Peyer's patch (tissue), 4 donors: Measurements from ENCODE around the gene SYT13. TPM values are rescaled to one million over a fixed set of nuclear protein-coding genes. Genes with fewer than 3 reads are reported as not detected.

Experiments
- DNase-seq, 3 donors: peaks; one replicate each; pipeline ENCODE4 v3.0.0-alpha.2; 2017 to 2019
- H3K27ac ChIP-seq, 4 donors: fragments of 200-600 bp; sonication (generic); one replicate each; pipeline ENCODE4 v1.5.1; 2016 to 2019
- H3K27me3 ChIP-seq, 2 donors: fragments of 200-600 bp; sonication (generic); one replicate each; pipeline ENCODE4 v1.5.1; 2019
- H3K36me3 ChIP-seq, 3 donors: fragments of 200-600 bp; sonication (generic); one replicate each; pipeline ENCODE4 v1.5.1; 2016 to 2019
- H3K4me1 ChIP-seq, 4 donors: fragments of 200-600 bp; sonication (generic); one replicate each; pipeline ENCODE4 v1.5.1; 2016 to 2019
- H3K4me3 ChIP-seq, 4 donors: fragments of 200-600 bp; sonication (generic); 1 replicate in 3 of 4; 2 replicates in 1 of 4; pipeline ENCODE4 v1.5.1; 2016 to 2019; ENCODE audit warnings: mild to moderate bottlenecking in 1 of 4
- H3K9me3 ChIP-seq, 4 donors: fragments of 200-600 bp; sonication (generic); one replicate each; pipeline ENCODE4 v1.5.1; 2016 to 2019; ENCODE audit warnings: mild to moderate bottlenecking in 1 of 4
- CTCF ChIP-seq, 6 experiments: fragments of 450-650 bp in 4 of 6; fragments of 200-600 bp in 2 of 6; sonication (generic) in 1 of 6; IDR thresholded peaks; one replicate each; pipeline ENCODE4 v1.5.1; 2017 to 2019; ENCODE audit warnings: antibody characterized with exemption in 6 of 6, mild to moderate bottlenecking in 3 of 6, moderate library complexity in 1 of 6
- POLR2A ChIP-seq, 2 donors: fragments of 450-650 bp; IDR thresholded peaks; one replicate each; pipeline ENCODE4 v1.5.1; 2017; ENCODE audit warnings: antibody characterized with exemption in 2 of 2, mild to moderate bottlenecking in 2 of 2, moderate library complexity in 2 of 2
- total RNA-seq, 4 donors: library from RNA; depleted of rRNA; stranded (reverse); fragments of >200 nt; gene quantifications; one replicate each; pipeline ENCODE4 v1.1.0, GENCODE V29; 2016

Gene SYT13
- total RNA-seq, 4 donors from 2014 or later, result 15.4 to 41.3 (median 25.2) TPM

DNA sequence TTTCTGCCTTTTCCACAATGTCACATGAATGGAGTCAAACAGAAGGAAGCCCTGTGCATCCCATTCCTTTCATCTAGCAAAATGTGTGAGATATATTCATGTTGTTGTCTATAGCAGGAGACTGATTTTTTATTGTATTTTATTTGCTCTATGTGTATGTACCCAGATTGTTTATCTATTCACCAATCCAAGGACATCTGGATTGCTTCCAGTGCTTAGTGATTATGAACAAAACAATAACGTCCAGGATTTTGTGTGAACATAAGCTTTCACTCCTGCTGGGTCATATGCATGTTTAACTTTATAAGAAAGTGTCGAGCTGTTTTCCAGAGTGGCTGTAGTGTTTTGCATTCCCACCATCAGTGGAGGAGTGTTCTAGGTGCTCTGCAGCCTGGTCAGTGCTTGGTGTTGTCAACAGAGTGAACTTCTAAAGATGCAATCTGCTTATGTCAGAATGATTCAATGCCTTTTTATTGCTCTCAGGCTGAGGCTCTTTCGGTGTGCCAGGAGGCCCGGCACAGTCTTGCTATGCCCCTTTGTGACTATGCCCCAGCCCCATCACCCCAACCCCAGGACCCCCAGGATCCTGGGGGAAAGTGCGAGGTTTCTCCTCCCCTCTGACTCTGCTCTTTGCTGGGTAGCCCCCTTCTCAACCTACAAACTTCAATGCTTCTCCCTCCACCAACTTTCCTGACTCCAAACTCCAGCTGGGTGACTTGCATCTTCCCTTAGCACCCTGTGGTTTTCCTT lies 19.9 kb upstream of the SYT13 start:
- no peaks in the 10 kb centered on the region for H3K27me3 ChIP-seq
- no peak for DNase-seq
- no peaks in the 10 kb centered on the region for H3K9me3 ChIP-seq
- no peak for TF ChIP-seq CTCF (IDR thresholded peaks at IDR 0.05)
- TF ChIP-seq POLR2A (IDR thresholded peaks at IDR 0.05), result no peak
- peaks cover 0 to 12% (median 0%) of the 10 kb centered on the region in 4 donors for H3K4me1 ChIP-seq
- no peak overlapping the region for H3K27ac ChIP-seq
- no peak overlapping the region for H3K4me3 ChIP-seq
- no peaks in the 10 kb centered on the region for H3K36me3 ChIP-seq

DNA sequence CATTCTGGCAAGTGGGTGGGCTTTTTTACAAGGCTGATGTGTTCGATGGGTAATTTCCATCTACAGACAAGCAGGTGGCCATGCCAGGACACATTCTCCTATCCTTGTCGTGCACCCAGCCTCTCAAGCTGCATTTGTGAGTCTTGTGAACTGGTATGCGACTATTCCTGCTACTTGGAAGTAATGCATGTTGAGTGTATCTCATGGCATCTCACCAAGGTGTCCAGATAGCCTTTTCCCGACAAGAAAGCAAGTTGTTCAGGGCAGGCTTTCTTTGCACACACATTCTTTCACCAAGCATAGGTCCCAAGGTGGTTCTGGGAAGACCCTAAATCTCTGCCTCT lies 18.8 kb upstream of the SYT13 start:
- no peak overlapping the region for H3K27ac ChIP-seq
- TF ChIP-seq POLR2A (IDR thresholded peaks at IDR 0.05) (no peak), CTCF (IDR thresholded peaks at IDR 0.05) (no peak)
- peaks cover 0 to 12% (median 0%) of the 10 kb centered on the region in 4 donors for H3K4me1 ChIP-seq
- H3K4me3 ChIP-seq, result no peak overlapping the region
- H3K36me3 ChIP-seq, result no peaks in the 10 kb centered on the region
- H3K9me3 ChIP-seq, result no peaks in the 10 kb centered on the region
- DNase-seq, result no peak
- H3K27me3 ChIP-seq, result no peaks in the 10 kb centered on the region

DNA sequence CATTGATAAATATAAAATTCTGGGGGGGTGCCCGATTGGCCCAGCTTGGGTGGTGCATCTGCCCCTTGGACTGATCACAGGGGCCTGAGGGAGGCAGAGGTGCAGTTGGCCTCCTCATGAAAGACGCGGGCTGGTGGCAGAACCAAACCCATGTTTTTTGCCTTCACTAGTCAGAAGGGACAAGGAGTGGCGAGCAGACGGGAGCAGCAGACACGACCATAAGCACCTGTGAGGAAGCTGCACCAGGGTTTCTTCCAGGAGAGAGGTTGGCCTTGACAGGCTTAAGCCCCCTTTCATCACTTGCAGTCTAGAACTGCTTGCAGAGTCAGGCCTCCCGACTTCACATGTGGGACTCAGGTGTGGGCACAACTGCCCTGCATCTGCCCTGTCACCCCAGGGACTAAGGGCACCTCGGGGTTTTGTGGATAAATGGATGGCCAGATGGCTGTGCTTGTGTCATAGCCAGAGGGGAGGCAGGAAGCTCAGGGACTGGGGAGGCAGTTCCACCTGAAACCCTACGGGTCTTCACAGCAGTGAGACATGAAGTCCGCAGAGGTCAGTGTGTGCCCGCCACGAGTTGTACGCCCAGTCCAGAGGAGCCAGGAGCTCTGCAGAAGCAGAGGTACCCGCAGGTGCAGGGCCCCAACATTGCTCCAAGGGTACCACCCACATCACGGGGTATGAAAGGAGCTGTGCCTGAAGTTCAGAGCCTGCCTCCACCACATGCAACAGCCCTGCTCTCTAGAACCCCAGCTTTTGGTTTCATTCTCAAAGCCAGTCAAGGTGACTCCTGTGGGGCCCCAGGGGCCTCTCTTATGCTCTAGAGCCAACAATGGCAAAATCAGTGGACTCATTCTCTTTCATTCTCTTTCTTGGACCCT lies 18.2 kb upstream of the SYT13 start:
- H3K36me3 ChIP-seq, result no peaks in the 10 kb centered on the region
- DNase-seq, result no peak
- no peaks in the 10 kb centered on the region for H3K9me3 ChIP-seq
- no peak overlapping the region for H3K4me3 ChIP-seq
- no peak overlapping the region for H3K27ac ChIP-seq
- H3K27me3 ChIP-seq, result no peaks in the 10 kb centered on the region
- peaks cover 0 to 12% (median 0%) of the 10 kb centered on the region in 4 donors for H3K4me1 ChIP-seq
- TF ChIP-seq CTCF (IDR thresholded peaks at IDR 0.05) (no peak), POLR2A (IDR thresholded peaks at IDR 0.05) (no peak)

GRCh38 chr11:45303316-45303715 lies 17.2 kb upstream of the SYT13 start:
- DNase-seq, result no peak
- TF ChIP-seq CTCF (IDR thresholded peaks at IDR 0.05), result no peak
- no peak for TF ChIP-seq POLR2A (IDR thresholded peaks at IDR 0.05)
- no peak overlapping the region for H3K4me3 ChIP-seq
- no peaks in the 10 kb centered on the region for H3K27me3 ChIP-seq
- no peak overlapping the region for H3K27ac ChIP-seq
- H3K4me1 ChIP-seq, result peaks cover 0 to 12% (median 0%) of the 10 kb centered on the region in 4 donors
- no peaks in the 10 kb centered on the region for H3K9me3 ChIP-seq
- no peaks in the 10 kb centered on the region for H3K36me3 ChIP-seq

- Histone ChIP-seq H3K9me3 (no peaks in the 10 kb centered on the region), H3K36me3 (no peaks in the 10 kb centered on the region), H3K4me3 (no peak overlapping the region), H3K27ac (no peak overlapping the region), H3K27me3 (no peaks in the 10 kb centered on the region), H3K4me1 (peaks cover 0 to 12% (median 0%) of the 10 kb centered on the region in 4 donors)
- DNase-seq, result peak in 1 of 3 donors; percentile 31
- peak in 1 of 6 experiments; percentile 2 for TF ChIP-seq CTCF (IDR thresholded peaks at IDR 0.05)
- no peak for TF ChIP-seq POLR2A (IDR thresholded peaks at IDR 0.05)
These were observed 15.6 kb upstream of the SYT13 start for GRCh38 chr11:45301537-45302246.
